GM23248 (cell line): ENCODE results near the gene PPT2.

ENCODE experiments used
- EZH2 ChIP-seq: fragments of 200-600 bp; sonication (generic); IDR thresholded peaks from 2 replicates; pipeline ENCODE4 v1.6.1; 2018; ENCODE audit warnings: antibody characterized with exemption, mild to moderate bottlenecking; ENCODE audit not compliant: insufficient read depth, poor library complexity, severe bottlenecking
- EZH2phosphoT487 ChIP-seq: fragments of 200-600 bp; sonication (generic); IDR thresholded peaks from 2 replicates; pipeline ENCODE4 v1.6.1; 2018; ENCODE audit warnings: antibody characterized with exemption, moderate library complexity, mild to moderate bottlenecking, low read depth; ENCODE audit not compliant: insufficient read depth

GRCh38 chr6:32117461-32117860 is 36.5 kb upstream of the PPT2 start:
- TF ChIP-seq EZH2 (no peak), EZH2phosphoT487 (no peak)
